CD4-positive, alpha-beta T cell treated with Interleukin-17A for 1 hour (primary cell): Measurements from ENCODE around the gene DOCK3.
A peak's percentile ranks its signal among the peaks of the same experiment; 100 is the strongest.
"Not testable (repeated sequence)": the region's sequence is repeated elsewhere in the genome, so short reads cannot be mapped to it uniquely, and the experiment has no call there.

Experiments used
- DNase-seq: peaks from one replicate; pipeline ENCODE4 v3.0.0-alpha.2; 2020

Gene DOCK3

DNA sequence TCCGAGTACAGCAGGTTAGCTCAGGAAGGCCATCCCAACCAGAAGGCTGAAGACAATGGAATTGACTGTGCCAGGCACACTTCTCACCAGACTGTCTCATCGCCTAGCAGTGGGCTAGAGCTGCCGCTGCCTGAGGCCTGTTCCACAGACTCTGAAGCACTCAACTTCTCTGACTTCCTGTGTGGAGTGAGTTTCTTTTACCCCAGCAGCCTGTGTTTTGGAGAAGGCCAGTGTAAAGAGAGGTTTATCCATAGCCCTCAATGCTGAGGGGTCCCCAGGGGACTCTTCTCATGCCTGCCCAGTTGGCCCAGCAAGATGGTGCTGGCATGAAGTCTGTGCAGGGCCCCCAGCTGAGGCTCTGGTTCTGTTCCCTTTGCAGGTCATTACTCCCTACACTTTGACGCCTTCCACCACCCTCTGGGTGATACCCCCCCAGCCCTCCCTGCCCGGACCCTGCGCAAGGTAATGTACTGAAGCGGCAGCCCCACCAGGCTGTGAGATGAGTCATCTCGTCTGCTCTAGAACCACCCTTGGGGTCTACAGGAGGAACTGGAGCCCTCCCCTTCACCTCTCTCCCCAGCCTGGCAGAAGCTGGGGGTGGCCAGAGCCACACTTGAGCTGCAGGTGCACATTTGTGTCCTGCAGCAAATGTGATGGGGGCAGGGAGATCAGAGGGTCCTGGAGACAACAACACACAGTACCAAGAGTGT lies 705.2 kb downstream of the DOCK3 start:
- DNase-seq = no peak

DNA sequence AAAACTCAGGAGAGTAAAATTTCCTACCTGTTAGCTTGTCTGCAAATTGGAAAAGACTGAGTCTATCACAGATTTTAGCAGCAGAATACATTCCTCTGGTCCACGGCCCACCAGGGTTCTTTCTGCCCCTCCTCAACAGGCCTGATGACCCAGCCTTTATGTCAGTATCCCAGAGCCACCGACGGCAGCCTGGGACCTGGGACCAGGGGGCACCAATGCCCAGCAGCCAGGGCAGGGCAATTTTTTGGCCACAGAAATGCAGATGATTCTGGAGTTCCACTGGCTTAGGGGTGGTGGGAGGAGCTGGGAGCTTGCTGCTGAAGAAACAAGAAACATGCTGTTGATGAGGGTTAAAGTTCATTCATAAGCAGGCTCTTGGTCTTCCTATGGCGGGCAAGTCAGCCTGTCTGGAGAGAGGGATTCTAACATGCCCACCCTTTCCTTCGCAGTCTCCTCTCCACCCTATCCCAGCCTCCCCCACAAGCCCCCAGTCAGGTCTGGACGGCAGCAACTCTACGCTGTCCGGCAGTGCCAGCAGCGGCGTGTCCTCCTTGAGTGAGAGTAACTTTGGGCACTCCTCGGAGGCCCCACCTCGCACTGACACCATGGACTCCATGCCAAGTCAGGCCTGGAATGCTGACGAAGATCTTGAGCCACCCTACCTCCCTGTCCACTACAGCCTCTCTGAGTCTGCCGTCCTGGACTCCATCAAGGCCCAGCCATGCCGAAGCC lies 706.0 kb downstream of the DOCK3 start:
- DNase-seq = no peak

DNA sequence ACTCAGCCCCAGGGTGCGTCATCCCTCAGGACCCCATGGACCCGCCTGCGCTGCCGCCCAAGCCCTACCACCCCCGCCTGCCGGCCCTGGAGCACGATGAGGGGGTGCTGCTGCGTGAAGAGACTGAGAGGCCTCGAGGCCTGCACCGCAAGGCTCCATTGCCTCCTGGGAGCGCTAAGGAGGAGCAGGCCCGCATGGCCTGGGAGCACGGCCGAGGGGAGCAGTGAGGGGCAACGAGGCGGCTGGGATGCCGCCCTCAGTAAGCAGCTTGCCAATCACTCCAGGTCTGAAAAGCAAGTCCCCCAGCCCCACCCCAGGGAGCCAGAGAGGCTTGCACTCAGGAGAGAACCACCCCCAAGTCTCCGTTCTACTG lies 706.6 kb downstream of the DOCK3 start:
- no peak for DNase-seq

DNA sequence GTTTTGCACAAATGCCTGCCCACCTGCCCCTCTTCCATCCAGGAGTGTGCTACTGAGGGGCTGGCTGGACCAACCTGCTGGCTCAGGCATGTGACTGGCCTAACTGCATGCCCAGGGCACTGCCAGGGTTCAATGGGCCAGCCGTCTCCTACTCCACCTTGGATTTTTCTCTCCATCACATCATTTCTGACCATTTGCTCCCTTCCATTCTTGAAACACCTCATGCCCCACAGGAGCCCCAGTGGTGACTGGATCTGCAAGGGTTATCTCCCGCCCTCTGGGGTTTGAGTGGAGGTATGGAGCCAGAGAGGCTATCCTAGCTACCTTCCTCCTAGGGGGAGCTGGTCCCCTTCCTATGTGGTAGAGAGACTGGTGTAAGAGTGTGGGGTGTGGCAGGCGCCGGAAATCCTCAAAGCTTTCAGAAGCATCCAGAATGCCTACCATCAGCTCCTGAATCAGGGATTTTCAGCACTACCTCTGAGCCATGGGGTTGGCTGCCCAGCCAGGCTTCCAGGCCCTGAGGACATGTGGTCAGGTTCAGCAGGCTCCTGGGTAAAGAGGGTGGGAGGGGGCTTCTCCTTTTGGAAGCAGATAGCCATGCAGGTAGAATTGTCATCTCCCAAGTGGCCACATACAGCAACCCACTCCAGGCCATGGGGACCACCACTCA lies 707.5 kb downstream of the DOCK3 start:
- no peak for DNase-seq

DNA sequence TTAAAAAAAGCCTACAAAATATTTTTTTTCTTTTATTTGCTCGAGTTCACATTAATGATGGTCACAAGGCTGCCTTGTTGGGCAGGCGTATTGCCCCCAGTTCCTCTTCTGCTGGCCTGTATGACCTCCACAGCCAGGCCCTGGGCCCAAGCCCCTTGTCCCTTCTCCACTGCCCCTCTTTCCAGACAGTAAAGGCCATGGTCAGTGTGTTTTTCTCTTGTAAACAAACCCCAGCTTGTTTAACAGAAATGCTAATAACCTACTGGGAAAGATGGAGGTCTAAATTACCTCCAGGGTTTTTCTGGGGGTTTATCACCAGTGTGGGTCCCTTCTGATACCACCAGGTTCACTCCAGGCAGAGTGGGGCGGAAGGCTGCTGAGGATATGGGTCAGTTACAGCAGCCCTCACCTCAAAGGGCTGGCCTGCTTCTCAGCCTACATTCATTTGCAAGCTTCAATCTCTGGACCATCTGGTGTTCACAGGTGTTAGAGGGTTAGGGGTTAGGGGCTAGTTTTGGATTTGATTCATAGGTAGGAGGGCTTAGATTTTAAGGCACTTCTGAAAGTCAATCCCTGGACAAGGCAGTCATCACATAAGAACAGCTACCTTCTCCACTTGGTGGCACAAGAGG lies 708.3 kb downstream of the DOCK3 start:
- DNase-seq = no peak

DNA sequence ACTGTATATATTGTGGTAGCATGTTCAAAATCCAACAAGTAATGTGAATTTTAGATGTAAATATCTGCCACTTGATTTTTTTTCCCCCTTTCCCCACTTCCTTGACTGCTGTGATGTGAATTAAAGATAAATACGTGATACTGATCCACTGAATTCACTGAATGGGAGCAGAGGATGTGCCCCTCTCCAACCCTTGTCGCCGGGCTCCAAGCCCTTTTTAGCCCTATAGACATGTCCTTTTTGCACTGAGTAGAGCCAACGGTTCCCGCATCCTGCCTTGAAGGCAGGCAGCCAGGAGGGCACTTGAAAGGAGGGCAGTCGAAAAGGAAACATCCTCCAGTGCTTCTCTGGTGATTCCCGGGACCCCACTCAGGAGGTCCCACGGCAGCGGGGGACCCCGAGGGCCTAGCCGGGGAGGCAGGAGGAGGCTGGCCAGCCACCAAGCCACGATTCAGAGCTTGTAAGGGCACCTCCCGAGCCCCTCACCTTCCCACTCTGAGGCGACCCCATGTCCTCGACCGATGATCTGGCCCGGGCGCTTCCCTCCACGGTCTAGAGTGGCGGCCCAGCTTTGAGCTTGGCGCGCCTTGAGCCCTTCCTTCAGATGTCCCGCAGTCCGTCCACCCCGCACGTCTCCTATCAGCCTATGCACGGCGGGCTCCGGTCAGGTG lies 709.5 kb downstream of the DOCK3 start:
- peak; percentile 14 for DNase-seq

DNA sequence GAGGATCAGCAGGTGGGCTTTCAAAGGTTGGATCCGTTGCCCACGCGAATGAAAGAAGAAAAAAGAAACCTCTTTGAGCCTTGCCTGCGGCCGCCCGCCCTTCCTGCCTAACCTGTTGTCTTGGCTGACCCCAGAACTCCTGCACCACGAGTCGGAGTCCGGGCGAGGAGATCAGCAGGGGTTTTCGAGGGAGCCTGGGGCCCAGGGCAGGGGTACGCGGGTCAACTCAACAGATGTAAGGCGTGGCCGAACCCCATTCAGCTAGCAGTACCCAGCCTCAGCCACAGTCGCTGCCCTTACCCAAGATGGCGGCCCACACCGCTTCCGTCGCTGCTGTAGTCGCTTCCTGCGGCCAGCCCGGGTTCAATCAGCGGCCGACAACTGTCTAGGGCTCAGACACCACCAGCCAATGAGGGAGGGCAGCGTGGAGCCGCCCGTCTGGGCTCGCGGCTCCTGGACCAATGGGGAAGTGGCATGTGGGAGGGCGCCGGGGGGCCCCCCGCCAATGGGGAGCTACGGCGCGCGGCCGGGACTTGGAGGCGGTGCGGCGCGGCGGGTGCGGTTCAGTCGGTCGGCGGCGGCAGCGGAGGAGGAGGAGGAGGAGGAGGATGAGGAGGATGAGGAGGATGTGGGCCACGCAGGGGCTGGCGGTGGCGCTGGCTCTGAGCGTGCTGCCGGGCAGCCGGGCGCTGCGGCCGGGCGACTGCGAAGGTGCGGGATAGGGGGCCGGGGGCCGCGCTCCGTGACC lies 710.2 kb downstream of the DOCK3 start, which contains the start of gene MANF:
TSS of gene MANF (plus strand) at position 566 of the 748 bp plus-strand sequence. CDS start at position 618, 52 bp downstream.
- DNase-seq = peak; percentile 98

DNA sequence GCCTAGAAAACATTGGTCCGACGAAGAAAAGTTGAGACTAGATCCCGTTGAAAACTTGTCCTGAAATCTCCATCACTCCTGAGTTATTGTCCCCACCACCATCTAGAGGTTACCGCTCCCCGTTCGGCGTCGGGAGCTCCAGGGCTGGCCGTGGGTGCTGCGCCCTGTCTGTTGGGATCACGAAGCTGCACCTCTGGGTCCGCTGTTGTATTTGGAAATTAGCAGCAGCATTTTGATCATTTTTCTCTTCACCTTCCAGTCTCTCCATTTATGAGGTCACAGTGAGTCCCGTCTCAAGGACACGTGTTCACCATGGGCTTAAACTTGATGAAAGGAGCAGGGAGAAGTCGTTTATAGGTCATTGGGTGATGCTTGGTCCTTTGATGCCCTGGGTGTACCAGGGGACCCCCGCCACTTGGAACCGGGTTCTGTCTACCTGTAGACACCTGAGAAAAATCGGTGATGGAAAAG lies 710.9 kb downstream of the DOCK3 start:
- DNase-seq = no peak

DNA sequence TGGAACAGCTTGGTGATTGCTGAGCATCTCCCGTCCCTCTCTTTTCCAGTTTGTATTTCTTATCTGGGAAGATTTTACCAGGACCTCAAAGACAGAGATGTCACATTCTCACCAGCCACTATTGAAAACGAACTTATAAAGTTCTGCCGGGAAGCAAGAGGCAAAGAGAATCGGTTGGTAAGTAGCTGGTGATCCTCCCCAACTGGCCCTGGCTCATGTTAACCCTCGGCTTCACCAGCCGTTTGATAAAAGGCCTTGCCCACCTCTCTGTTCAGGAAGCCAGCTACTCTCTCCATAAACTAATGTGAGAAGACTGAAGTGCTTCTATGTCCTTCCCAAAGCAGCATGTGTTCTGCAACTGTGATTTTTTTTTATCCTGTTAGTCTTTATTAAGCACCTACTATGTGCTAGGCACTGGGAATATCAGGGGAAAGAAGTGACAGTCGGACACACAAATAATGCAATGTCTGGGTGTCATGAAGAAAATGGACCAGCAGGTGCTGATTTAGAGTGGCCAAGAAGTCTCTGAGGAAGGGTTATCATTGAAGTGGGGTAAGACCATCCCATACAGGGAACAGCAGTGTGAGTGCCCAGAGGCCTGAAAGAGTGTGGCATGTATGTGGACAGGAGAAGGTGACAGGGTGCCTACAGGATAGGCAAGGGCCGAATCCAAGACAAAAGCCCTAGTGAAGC lies 711.6 kb downstream of the DOCK3 start:
- no peak for DNase-seq

DNA sequence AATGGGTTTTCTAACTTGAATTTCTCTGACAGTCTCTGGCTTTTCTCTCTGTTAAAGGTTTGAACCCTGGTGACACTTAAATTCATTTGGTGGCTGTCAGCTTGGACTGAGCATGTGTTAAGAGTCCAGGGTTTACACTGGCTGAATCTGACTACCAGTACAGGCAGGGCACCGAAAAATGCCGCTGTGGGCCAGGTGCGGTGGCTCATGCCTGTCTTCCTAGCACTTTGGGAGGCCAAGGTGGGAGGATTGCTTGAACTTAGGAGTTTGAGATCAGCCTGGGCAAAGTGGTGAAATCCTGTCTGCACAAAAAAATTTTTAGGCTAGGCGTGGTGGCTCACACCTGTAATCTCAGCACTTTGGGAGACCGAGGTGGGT lies 712.1 kb downstream of the DOCK3 start:
- DNase-seq = no peak

DNA sequence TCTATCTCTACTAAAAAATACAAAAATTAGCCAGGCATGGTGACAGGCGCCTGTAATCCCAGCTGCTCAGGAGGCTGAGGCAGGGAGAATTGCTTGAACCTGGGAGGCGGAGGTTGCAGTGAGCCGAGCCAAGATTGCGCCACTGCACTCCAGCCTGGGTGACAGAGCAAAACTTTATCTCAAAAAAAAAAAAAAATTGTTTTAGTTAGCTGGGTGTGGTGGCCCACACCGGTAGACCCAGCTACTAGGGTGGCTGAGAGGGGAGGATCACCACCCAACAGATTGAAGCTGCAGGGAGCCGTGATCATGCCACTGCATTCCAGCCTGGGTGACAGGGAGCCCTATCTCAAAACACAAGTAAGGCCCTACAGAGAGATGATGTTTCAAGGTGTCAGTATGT lies 712.6 kb downstream of the DOCK3 start:
- DNase-seq = not testable (repeated sequence)

DNA sequence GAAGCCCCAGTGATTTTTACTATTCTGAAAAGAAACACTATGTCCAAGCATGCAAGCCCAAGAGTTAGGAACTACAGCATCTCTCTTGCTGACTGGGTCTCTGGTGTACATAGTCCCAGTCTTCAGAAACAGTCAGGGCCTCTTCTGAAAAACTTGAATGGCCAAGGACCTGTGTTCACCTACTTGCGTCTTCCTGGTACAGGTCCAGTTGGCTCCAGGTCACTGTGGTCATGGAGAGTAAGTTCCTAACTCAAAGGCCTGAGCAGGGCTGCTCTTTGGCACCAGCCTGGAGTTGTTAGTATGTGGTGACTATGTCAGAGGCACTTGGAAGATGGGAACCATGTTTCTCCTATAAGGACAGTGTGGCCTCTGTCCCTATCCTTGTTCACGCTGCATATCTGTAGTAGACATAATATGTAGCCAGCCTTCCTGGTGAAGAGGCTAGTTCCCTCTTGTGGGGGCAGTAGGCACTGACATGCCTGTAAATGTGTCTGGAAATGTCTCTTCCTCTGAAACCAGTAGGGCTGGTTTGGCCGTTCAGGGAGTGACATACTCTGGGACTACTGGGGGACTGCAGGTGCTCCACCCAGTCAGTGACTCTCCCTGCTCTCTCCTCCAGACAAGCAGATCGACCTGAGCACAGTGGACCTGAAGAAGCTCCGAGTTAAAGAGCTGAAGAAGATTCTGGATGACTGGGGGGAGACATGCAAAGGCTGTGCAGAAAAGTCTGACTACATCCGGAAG lies 713.7 kb downstream of the DOCK3 start:
- DNase-seq = no peak

DNA sequence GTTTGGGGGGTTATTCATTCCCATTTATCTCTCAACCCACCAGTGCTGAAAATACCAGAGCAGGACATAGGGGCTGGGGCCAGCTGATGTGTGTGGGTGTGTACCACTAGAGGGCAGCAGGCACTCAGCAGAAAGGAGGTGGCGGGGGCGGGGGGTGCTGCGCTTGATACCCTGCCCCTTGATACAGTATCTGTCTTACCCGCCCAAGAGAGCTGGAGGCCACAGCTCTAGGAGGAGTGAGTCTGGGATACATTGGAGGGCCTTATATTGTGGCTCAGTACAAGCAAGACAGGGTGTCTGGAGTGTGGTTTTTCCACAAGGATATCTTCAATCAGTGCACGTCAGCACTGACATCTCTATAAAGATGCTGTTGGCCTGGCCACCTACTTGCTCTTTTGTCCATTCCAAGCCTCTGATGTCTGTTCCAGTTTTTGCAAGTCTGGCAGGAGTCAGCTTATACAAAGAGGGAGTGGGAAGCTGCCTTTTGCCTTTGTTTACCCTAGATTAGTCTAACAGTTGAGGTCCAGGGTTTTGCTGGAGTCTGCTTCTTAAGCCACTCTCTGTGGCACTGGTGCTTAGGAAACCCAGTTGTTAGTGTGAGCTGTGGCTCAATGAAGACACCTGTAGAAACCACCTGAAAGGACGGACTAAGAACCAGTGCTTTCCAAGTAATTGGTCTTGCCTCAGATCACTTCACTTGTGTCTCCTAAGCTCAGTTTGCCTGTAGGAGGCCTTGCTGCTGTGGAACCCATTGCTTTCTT lies 714.9 kb downstream of the DOCK3 start:
- peak; percentile 70 for DNase-seq

DNA sequence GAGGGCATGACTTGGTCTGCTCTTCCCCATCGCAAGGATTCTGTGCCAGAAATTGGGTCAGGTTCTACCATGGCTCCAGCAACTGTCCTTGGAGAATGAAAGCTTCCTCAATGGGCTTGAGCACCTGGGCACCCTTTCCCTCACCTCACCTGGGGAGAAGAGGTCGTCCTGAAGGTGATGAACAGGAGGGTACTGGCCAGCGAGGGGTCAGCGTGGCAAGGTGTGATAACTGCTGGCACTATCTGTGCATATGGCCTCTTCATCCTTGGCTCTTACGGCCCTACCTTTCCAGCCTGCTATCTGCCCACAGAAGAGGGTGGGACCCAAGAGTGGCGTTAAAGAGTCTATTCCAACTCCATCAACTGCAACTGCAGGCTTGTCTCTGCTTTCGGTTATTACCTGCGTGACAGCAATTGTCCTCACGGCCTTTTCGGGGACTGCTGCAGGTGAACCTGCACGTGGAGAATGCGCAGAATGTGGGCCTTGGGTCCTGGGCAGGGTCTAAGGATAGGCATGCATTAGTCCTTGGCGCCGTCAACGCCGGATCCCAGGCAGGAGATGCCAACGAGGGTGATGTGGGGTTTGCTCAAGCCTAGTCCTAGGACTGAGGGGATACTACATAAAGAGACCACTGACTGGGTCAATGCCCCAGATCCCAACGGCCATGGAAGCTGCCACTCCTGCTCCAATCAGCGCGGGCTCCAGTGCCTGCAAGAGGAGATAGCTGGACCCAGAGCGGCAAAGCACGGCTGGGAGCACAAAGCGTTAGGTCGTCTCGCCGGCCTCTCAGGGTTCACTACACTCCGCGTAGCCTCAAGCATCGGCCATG lies 715.7 kb downstream of the DOCK3 start:
- DNase-seq = no peak

DNA sequence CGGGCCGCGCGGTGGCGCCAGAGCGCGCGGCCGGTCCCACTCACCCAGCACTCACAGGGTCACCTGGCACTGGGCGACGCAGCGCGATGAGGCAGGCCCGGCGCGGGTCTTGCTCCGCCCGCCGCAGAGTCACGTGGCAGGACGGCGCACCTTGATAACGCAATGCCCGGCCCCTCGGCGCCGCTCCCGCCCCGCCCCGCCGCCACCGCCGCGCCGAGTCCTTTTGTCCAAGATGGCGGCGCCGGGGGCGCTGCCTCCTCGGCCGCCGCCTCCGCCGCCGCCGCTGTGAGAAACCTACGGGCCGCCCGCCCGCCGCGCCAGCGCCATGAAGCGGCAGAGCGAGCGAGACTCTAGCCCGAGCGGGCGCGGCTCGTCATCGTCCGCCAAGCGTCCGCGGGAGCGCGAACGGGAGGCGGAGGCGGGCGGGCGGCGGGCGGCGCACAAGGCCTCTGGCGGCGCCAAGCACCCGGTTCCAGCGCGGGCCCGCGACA lies 716.4 kb downstream of the DOCK3 start, which contains the start of gene RBM15B:
TSS of gene RBM15B (plus strand) at position 211 of the 491 bp plus-strand sequence. CDS start at position 326, 115 bp downstream.
- peak; percentile 98 for DNase-seq

DNA sequence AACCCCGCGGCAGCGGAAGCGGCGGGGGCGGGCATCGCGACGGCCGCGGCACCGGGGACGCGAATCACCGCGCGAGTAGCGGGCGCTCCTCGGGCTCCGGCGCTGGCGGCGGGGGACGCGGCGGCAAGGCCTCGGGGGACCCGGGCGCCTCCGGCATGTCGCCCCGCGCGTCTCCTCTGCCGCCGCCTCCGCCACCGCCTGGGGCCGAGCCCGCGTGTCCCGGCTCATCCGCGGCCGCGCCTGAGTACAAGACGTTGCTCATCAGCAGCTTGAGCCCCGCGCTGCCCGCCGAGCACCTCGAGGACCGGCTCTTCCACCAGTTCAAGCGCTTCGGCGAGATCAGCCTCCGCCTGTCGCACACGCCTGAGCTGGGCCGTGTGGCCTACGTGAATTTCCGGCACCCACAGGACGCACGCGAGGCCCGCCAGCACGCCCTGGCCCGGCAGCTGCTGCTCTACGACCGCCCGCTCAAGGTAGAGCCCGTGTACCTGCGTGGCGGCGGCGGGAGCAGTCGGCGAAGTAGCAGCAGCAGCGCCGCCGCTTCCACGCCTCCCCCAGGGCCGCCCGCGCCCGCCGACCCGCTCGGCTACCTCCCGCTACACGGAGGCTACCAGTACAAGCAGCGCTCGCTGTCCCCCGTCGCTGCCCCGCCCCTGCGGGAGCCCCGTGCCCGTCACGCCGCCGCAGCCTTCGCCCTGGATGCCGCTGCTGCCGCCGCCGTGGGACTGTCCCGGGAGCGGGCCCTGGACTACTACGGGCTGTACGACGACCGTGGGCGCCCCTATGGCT lies 717.0 kb downstream of the DOCK3 start:
- DNase-seq = peak; percentile 64

DNA sequence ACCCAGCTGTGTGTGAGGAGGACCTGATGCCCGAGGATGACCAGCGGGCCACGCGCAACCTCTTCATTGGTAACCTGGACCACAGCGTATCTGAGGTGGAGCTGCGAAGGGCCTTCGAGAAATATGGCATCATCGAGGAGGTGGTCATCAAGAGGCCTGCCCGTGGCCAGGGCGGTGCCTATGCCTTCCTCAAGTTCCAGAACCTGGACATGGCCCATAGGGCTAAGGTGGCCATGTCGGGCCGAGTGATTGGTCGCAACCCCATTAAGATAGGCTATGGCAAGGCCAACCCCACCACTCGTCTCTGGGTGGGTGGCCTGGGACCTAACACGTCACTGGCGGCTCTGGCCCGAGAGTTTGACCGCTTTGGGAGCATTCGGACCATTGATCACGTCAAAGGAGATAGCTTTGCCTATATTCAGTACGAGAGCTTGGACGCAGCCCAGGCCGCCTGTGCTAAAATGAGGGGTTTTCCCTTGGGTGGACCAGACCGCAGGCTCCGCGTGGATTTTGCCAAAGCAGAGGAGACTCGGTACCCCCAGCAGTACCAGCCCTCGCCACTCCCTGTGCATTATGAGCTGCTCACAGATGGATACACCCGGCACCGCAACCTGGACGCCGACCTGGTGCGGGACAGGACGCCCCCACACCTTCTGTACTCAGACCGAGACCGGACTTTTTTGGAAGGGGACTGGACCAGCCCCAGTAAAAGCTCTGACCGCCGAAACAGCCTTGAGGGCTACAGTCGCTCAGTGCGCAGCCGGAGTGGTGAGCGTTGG lies 717.8 kb downstream of the DOCK3 start:
- no peak for DNase-seq
